ENCODE data around the gene FSD1L.

DNA sequence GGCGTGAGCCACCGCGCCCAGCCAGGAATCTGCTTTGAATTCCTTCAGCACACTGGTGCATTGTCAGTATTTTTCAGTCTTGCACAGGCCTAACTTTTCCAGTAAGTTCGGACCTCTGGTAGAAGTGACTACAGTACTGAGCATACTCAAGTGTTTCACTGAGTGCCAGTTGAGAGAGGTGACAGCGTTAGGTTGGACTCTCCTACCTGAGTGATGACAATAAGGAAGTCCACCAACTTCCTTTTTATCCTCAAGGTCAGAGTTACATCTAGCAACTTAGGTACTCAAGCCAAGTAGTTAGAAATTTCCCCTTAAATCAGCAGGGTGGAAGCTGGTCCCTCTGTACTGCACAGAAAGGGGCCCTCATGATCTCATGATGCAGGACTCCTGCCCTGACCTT is 26.0 kb upstream of the FSD1L start:
- TF ChIP-seq, protein P1, sequence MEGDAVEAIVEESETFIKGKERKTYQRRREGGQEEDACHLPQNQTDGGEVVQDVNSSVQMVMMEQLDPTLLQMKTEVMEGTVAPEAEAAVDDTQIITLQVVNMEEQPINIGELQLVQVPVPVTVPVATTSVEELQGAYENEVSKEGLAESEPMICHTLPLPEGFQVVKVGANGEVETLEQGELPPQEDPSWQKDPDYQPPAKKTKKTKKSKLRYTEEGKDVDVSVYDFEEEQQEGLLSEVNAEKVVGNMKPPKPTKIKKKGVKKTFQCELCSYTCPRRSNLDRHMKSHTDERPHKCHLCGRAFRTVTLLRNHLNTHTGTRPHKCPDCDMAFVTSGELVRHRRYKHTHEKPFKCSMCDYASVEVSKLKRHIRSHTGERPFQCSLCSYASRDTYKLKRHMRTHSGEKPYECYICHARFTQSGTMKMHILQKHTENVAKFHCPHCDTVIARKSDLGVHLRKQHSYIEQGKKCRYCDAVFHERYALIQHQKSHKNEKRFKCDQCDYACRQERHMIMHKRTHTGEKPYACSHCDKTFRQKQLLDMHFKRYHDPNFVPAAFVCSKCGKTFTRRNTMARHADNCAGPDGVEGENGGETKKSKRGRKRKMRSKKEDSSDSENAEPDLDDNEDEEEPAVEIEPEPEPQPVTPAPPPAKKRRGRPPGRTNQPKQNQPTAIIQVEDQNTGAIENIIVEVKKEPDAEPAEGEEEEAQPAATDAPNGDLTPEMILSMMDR (IDR thresholded peaks at IDR 0.05), result no peak
- no peak for TF ChIP-seq POLR2A (IDR thresholded peaks at IDR 0.05)

All from Peyer's patch (tissue), 4 donors.